Measurements from ENCODE around the gene PC. TPM values are rescaled to one million over a fixed set of nuclear protein-coding genes. Genes with fewer than 3 reads are reported as not detected.

The PC gene
- polyA plus RNA-seq, 1 of the 3 experiments (the other 2 are of a cell fraction) = 9.7 TPM

GRCh38 chr11:66975405-66976027 lies 17.3 kb upstream of the PC start:
- H2AFZ ChIP-seq (ENCODE audit: low read depth) = no peak overlapping the region
- H3K4me1 ChIP-seq (ENCODE audit: control insufficient read depth in 1 of 2, insufficient read depth in 2 of 2, low read depth in 1 of 2, low read length in 1 of 2) = peaks cover 0 to 13% of the 10 kb centered on the region in 2 experiments; a peak in 2 of 4 replicates
- POLR2A ChIA-PET = interaction anchor here (1.0 kb wide), 1 partner anchor 132 kb away, joined by 4 read pairs; no protein-coding TSS in a partner anchor

More at GRCh38 chr11:66975405-66976027, 17.3 kb upstream of the PC start:
- no peak for TF ChIP-seq ZBTB33 (IDR thresholded peaks at IDR 0.05; ENCODE audit: borderline replicate concordance, low read depth)
- no peak for TF ChIP-seq MEF2A (IDR thresholded peaks at IDR 0.05; ENCODE audit: borderline replicate concordance, low read depth)
- TF ChIP-seq IRF3 (IDR thresholded peaks at IDR 0.05; ENCODE audit: low read depth, low read length) = no peak
- TF ChIP-seq FOXJ3 (CRISPR knock-in tag; IDR thresholded peaks at IDR 0.05) = no peak
- TF ChIP-seq MAX (IDR thresholded peaks at IDR 0.05; ENCODE audit: low read depth) = no peak
- TF ChIP-seq EP300 (IDR thresholded peaks at IDR 0.05; ENCODE audit: borderline replicate concordance in 1 of 2, low read depth in 1 of 2, low read length in 1 of 2) = no peak
- no peak for TF ChIP-seq CHD2 (IDR thresholded peaks at IDR 0.05; ENCODE audit: low read length, partially characterized antibody)
- no peak for TF ChIP-seq NRF1 (IDR thresholded peaks at IDR 0.05; ENCODE audit: low read depth, low read length)
- no peak for TF ChIP-seq ELF1 (IDR thresholded peaks at IDR 0.05)
- TF ChIP-seq NFIC (IDR thresholded peaks at IDR 0.05; ENCODE audit: borderline replicate concordance) = no peak
- TF ChIP-seq FOSL2 (IDR thresholded peaks at IDR 0.05; ENCODE audit: borderline replicate concordance, low read depth) = no peak
- TF ChIP-seq YY1 (IDR thresholded peaks at IDR 0.05; ENCODE audit: low read depth) = no peak
- TF ChIP-seq TCF12 (IDR thresholded peaks at IDR 0.05) = no peak
- no peak for TF ChIP-seq GABPA (IDR thresholded peaks at IDR 0.05; ENCODE audit: low read depth)
- no peak for TF ChIP-seq RXRA (IDR thresholded peaks at IDR 0.05; ENCODE audit: borderline replicate concordance, low read depth)
- no peak for TF ChIP-seq PBX3 (IDR thresholded peaks at IDR 0.05)
- no peak for TF ChIP-seq FOXM1 (IDR thresholded peaks at IDR 0.05; ENCODE audit: low read depth)
- H3K79me2 ChIP-seq (ENCODE audit: insufficient read depth) = no peaks in the 10 kb centered on the region
- 81% methylated on average over 8 of the region's 11 CpGs for WGBS (ENCODE audit: low lambda C conversion rate)
- H3K9me2 ChIP-seq = no peaks in the 10 kb centered on the region
- H3K9ac ChIP-seq = no peak overlapping the region
- H3K27me3 ChIP-seq (ENCODE audit: insufficient read depth) = no peaks in the 10 kb centered on the region
- H3K9me3 ChIP-seq = no peaks in the 10 kb centered on the region
- no peak overlapping the region for H3K27ac ChIP-seq (ENCODE audit: low read depth in 2 of 2, low read length in 1 of 2)
- H3K36me3 ChIP-seq (replicated peaks in 1 of 2; ENCODE audit: control insufficient read depth in 1 of 2, insufficient read depth in 2 of 2, low read length in 1 of 2) = no peaks in the 10 kb centered on the region
- H4K20me1 ChIP-seq (ENCODE audit: insufficient read depth) = no peaks in the 10 kb centered on the region
- H3F3A ChIP-seq (replicated peaks; ENCODE audit: insufficient read depth) = peaks cover 17% of the 10 kb centered on the region
- no peak overlapping the region for H3K4me2 ChIP-seq
- no peak overlapping the region; a peak in 1 of 4 replicates for H3K4me3 ChIP-seq (ENCODE audit: low read depth in 2 of 2, low read length in 1 of 2)
- DNase-seq = no peak
- CTCF ChIA-PET = interaction anchor here (0.6 to 4.5 kb wide), 49 partner anchors 10 to 335 kb away, joined by 3 to 54 read pairs (median 4); partner anchors contain the start of genes PC and RCE1

Data from SK-N-SH (cell line).